Renal cortical epithelial cell (primary cell): ENCODE data around the gene BCAN. TPM values are rescaled to one million over a fixed set of nuclear protein-coding genes. Genes with fewer than 3 reads are reported as not detected.
A peak's percentile ranks its signal among the peaks of the same experiment; 100 is the strongest.

Experiments used
- DNase-seq: peaks from one replicate; pipeline ENCODE4 v3.0.0-alpha.2; 2011; ENCODE audit warnings: low read depth
- total RNA-seq: library from RNA; depleted of rRNA; stranded (reverse); fragments of >200 nt; gene quantifications from 2 replicates; pipeline ENCODE4 v1.2.3, GENCODE V29; 2014

BCAN gene
- total RNA-seq, 1 donor from 2014 or later: 3.7 TPM

DNA sequence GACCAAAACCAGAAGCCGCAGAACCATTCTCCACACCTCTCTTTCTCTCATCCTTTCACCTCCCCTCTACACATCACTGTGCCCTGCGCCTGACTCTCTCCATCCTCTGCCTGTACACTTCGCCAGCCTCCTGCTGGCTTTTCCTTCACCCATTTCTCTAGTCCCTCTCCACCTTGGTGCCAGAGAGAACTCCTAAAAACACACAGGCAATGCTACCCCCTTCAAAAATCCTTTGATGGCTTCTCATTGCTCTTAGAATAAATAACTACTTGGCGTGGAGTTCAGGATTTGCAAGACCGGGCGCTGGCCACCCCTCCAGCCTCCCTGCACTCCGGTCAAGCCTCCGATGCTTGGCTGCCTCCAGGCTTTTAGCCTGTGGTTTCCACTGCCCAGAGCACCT, 54.8 kb downstream of the BCAN start:
- no peak for DNase-seq

GRCh38 chr1:156697481-156697880, 55.6 kb downstream of the BCAN start:
- no peak for DNase-seq

- no peak for DNase-seq
Measured at GRCh38 chr1:156698995-156699394, 57.1 kb downstream of the BCAN start.

GRCh38 chr1:156700736-156701531, 59.0 kb downstream of the BCAN start:
- DNase-seq: no peak

- DNase-seq: no peak
Measured at GRCh38 chr1:156703336-156703735, 61.4 kb downstream of the BCAN start.

- no peak for DNase-seq
Measured at GRCh38 chr1:156703741-156704140, 61.8 kb downstream of the BCAN start.

DNA sequence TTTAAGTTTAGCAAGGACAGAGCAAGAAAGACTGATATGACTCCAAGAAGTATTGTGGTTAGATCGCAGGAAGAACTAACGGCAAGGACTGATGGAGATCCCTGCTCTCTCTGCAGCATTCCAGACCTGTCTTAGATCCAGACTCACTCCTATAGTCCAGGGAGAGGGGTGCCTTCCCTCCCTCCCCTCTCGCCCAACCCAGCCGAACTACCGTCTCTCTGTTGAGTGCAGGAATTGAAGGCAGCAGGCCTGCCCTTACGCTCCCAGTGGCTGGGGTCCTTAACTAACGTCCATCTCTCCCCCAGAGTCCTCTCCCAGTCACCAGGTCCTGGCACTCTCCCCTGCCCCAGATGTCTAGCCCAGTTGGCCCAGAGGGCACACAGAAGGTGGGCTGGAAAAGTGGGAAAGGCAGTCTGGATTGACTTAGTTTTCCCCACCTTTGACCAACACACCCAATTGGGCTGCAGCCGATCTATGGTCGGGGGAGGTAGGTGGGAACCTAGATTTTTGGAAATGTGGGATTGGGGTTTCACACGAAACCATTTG, 62.3 kb downstream of the BCAN start:
- DNase-seq: no peak

DNA sequence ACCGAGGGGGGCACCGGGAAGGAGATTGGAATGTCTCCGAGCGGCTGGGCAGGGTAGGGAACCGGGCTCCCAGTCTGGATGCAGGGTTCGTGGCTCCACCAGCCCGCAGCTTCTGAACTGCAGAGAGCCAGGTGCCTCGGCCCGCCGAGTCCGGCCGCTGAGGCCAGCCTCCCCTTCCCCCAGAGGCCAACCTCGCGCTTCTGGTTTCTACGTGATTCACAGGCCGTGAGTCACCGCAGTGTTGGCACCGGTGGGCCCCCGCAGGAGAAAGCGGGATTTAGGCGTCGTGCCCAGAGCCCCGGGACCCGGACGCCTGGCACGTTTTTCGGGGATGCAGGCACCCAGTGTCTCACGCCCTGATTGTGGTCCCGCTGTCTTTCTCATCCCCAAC, 63.0 kb downstream of the BCAN start:
- peak; percentile 58 for DNase-seq

GRCh38 chr1:156705321-156705917, 63.5 kb downstream of the BCAN start, which contains the start of gene CRABP2:
CRABP2 (minus strand) TSS chr1:156705583; CDS start chr1:156705446, 137 bp downstream.
- peak; percentile 22 for DNase-seq

GRCh38 chr1:156705918-156706656, 64.2 kb downstream of the BCAN start:
- DNase-seq: no peak

- DNase-seq: no peak
Measured at GRCh38 chr1:156706657-156707416, 64.9 kb downstream of the BCAN start.

DNA sequence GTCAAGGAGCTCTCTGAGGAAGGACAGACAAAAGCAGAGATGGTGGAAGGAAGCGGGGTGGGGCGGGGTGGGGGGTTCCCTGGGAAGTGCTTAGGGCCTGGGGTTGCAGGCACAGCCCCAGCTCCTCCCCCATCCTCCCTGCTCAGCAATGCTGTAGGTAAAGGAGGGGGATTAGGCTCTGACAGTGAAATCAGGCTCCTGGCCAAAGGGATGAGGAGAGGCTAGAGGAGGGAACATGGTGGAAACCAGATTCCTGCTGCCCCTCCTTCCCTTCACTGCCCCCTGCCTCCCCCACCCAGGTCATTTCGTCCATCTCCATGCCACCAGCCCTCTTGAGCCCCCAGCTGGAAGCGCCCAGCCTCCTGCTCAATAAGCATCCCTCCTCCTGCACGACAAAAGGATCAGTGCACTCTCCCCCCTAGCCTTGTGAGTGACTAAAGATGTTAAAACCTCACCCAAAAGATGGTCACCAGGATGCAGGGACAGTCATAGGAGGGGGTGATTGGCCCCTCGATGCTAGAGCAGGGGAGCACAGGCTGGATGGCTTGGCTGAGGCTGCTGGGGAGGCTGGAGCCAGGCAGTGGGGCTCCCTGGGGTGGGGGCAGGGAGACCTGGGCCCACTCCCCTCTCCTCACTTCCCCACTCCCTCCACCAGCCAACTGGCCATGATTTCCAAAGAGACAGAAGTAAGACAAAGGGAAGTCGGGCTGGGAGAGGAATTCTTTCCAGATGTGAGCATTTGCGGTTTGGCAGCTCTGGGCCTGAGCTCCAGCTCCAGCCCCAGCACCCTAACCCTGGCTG, 65.7 kb downstream of the BCAN start:
- no peak for DNase-seq

DNA sequence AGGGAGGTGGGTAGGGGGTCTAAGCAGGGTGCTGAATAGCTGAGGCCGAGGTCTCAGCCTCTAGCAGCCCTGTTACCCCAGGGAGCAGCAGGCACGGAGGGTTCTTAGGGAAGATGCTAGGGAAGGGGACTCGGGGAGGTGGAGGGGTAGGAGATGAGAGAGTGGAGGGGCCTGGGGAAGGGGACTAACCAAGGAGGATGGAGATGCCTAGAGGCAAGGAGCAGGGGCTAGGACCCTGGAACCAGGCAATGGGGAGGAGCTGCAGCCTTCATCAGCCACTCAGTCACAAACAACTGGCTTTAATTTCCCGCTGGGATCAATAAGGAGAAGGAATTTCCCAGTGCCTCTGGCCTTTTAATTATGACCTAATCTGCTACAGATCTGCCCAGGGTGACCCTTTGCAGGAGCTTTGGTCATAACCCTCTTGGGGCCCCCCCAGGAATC, 66.3 kb downstream of the BCAN start:
- DNase-seq: no peak

DNA sequence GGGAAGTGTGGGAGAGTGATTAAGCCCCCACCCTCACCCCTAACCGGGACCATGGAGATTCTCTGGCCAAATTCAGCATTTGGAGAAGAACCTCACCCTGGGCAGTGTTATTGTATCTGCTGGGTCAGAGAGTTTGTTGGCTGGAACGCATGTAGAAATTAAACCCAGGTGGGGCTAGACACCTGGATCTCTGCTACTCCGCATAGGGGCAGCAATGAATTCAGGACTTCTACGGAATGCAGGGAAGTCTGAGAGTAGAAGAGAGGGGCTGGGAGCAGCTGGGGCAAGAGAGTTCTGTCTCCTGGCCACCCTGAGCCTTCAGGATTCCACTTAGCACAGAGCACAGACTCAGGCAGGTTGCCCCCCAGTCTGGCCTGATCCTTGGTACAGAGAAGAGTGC, 67.1 kb downstream of the BCAN start:
- no peak for DNase-seq

Other genes starting within 250 kb of the BCAN start
- 3.8 and 10.0 TPM in 2 replicates for gene MEF2D, start 141.3 kb upstream of the BCAN start, total RNA-seq
- gene IQGAP3, start 69.6 kb upstream of the BCAN start, total RNA-seq: 1.5 and 14.6 TPM in 2 replicates
- gene TTC24, start 62.4 kb upstream of the BCAN start, total RNA-seq: not detected in 2 replicates
- gene NAXE, start 50.3 kb upstream of the BCAN start, total RNA-seq: 92.9 and 138 TPM in 2 replicates
- gene GPATCH4, start 40.6 kb upstream of the BCAN start, total RNA-seq: 13.5 and 33.8 TPM in 2 replicates
- gene HAPLN2, start 22.7 kb upstream of the BCAN start, total RNA-seq: not detected in 2 replicates
- 1.0 and 1.6 TPM in 2 replicates for gene NES, start 35.3 kb downstream of the BCAN start, total RNA-seq
- gene CRABP2, start 63.5 kb downstream of the BCAN start, total RNA-seq: 1.4 and 8.3 TPM in 2 replicates
- gene METTL25B, start 86.4 kb downstream of the BCAN start, total RNA-seq: 5.2 and 11.5 TPM in 2 replicates
- 6.3 and 10.3 TPM in 2 replicates for gene ISG20L2, start 86.6 kb downstream of the BCAN start, total RNA-seq
- 26.3 and 40.8 TPM in 2 replicates for gene MRPL24, start 99.0 kb downstream of the BCAN start, total RNA-seq
- 249 and 383 TPM in 2 replicates for gene HDGF, start 109.6 kb downstream of the BCAN start, total RNA-seq
- 9.4 and 26.2 TPM in 2 replicates for gene PRCC, start 125.4 kb downstream of the BCAN start, total RNA-seq
- gene SH2D2A, start 174.7 kb downstream of the BCAN start, total RNA-seq: 0.30 TPM in 1 of 2 replicates, not detected in the other
- not detected in 2 replicates for gene INSRR, start 217.0 kb downstream of the BCAN start, total RNA-seq
- not detected in 2 replicates for gene NTRK1, start 218.7 kb downstream of the BCAN start, total RNA-seq